ENCODE measurements around the gene DACH2.

Gene DACH2

GRCh38 chrX:86104526-86104925, 43.7 kb upstream of the DACH2 start:
- TF ChIP-seq EZH2phosphoT487 (IDR thresholded peaks at IDR 0.05; ENCODE audit: borderline replicate concordance) (no peak), CTCF (conservative IDR thresholded peaks at IDR 0.05; ENCODE audit: low read length) (no peak)
- H3K27me3 ChIP-seq (ENCODE audit: insufficient read depth, low read length, poor library complexity, severe bottlenecking) = no peaks in the 10 kb centered on the region
- no peaks in the 10 kb centered on the region for H3K9me3 ChIP-seq (ENCODE audit: insufficient read depth, low read depth, low read length)
- H3K4me3 ChIP-seq (ENCODE audit: low read length, poor library complexity, severe bottlenecking) = no peak overlapping the region
- H3K9me2 ChIP-seq (replicated peaks; ENCODE audit: low read depth, low read length) = no peaks in the 10 kb centered on the region
- no peak overlapping the region for H3K9ac ChIP-seq (ENCODE audit: low read depth, low read length, poor library complexity, severe bottlenecking)
- H3K79me2 ChIP-seq (ENCODE audit: insufficient read depth, low read length) = no peaks in the 10 kb centered on the region
- no peaks in the 10 kb centered on the region for H3K4me1 ChIP-seq (ENCODE audit: insufficient read depth, low read length, poor library complexity, severe bottlenecking)
- H3F3A ChIP-seq (ENCODE audit: low read depth) = no peaks in the 10 kb centered on the region
- H3K4me2 ChIP-seq (ENCODE audit: low read depth, low read length, poor library complexity, severe bottlenecking) = no peak overlapping the region
- no peaks in the 10 kb centered on the region for H3K36me3 ChIP-seq (ENCODE audit: insufficient read depth, low read length)
- H2AFZ ChIP-seq (ENCODE audit: low read length) = no peak overlapping the region
- no peaks in the 10 kb centered on the region for H4K20me1 ChIP-seq (ENCODE audit: insufficient read depth, low read length, poor library complexity, severe bottlenecking)

GRCh38 chrX:86121916-86122315, 26.3 kb upstream of the DACH2 start:
- Histone ChIP-seq H2AFZ (ENCODE audit: low read length) (no peak overlapping the region), H3K36me3 (ENCODE audit: insufficient read depth, low read length) (no peaks in the 10 kb centered on the region), H3K4me2 (ENCODE audit: low read depth, low read length, poor library complexity, severe bottlenecking) (no peak overlapping the region), H4K20me1 (ENCODE audit: insufficient read depth, low read length, poor library complexity, severe bottlenecking) (no peaks in the 10 kb centered on the region), H3K9me2 (replicated peaks; ENCODE audit: low read depth, low read length) (no peaks in the 10 kb centered on the region), H3K79me2 (ENCODE audit: insufficient read depth, low read length) (no peaks in the 10 kb centered on the region), H3K9me3 (ENCODE audit: insufficient read depth, low read depth, low read length) (no peaks in the 10 kb centered on the region), H3K4me1 (ENCODE audit: insufficient read depth, low read length, poor library complexity, severe bottlenecking) (no peaks in the 10 kb centered on the region), H3K4me3 (ENCODE audit: low read length, poor library complexity, severe bottlenecking) (no peak overlapping the region), H3K27me3 (ENCODE audit: insufficient read depth, low read length, poor library complexity, severe bottlenecking) (no peaks in the 10 kb centered on the region), H3F3A (ENCODE audit: low read depth) (no peaks in the 10 kb centered on the region), H3K9ac (ENCODE audit: low read depth, low read length, poor library complexity, severe bottlenecking) (no peak overlapping the region)
- TF ChIP-seq EZH2phosphoT487 (IDR thresholded peaks at IDR 0.05; ENCODE audit: borderline replicate concordance) (no peak), CTCF (conservative IDR thresholded peaks at IDR 0.05; ENCODE audit: low read length) (no peak)

- Histone ChIP-seq H3K79me2 (ENCODE audit: insufficient read depth, low read length) (no peaks in the 10 kb centered on the region), H2AFZ (ENCODE audit: low read length) (no peak overlapping the region), H3K4me3 (ENCODE audit: low read length, poor library complexity, severe bottlenecking) (no peak overlapping the region), H3K36me3 (ENCODE audit: insufficient read depth, low read length) (no peaks in the 10 kb centered on the region), H3K27me3 (ENCODE audit: insufficient read depth, low read length, poor library complexity, severe bottlenecking) (no peaks in the 10 kb centered on the region), H3K9ac (ENCODE audit: low read depth, low read length, poor library complexity, severe bottlenecking) (no peak overlapping the region), H3K9me2 (replicated peaks; ENCODE audit: low read depth, low read length) (no peaks in the 10 kb centered on the region), H4K20me1 (ENCODE audit: insufficient read depth, low read length, poor library complexity, severe bottlenecking) (no peaks in the 10 kb centered on the region), H3K9me3 (ENCODE audit: insufficient read depth, low read depth, low read length) (no peaks in the 10 kb centered on the region), H3K4me1 (ENCODE audit: insufficient read depth, low read length, poor library complexity, severe bottlenecking) (no peaks in the 10 kb centered on the region), H3K4me2 (ENCODE audit: low read depth, low read length, poor library complexity, severe bottlenecking) (no peak overlapping the region), H3F3A (ENCODE audit: low read depth) (no peaks in the 10 kb centered on the region)
- TF ChIP-seq EZH2phosphoT487 (IDR thresholded peaks at IDR 0.05; ENCODE audit: borderline replicate concordance) (no peak), CTCF (conservative IDR thresholded peaks at IDR 0.05; ENCODE audit: low read length) (peak; percentile 54)
These were observed 14.5 kb upstream of the DACH2 start for GRCh38 chrX:86133761-86134160.

Measured in Loucy (cell line).